H1 (cell line): ENCODE results near the gene GNAQ.

Experiments
- ASH2L ChIP-seq: fragments of 200-600, 300-600 bp; sonication (generic); IDR thresholded peaks from one replicate; pipeline ENCODE4 v1.7.1; 2017; ENCODE audit warnings: low read length
- CHD1 ChIP-seq: IDR thresholded peaks from 2 replicates; pipeline ENCODE4 v1.6.1; 2012; ENCODE audit warnings: low read depth, low read length, improper control_type of control experiment
- CHD2 ChIP-seq: IDR thresholded peaks from 2 replicates; pipeline ENCODE4 v1.6.1; 2012; ENCODE audit warnings: low read length, improper control_type of control experiment
- CTCF ChIP-seq, 3 experiments: IDR thresholded peaks; 1 replicate in 2 of 3; 2 replicates in 1 of 3; pipeline versions ENCODE4 v1.5.1 to v1.6.1; 2011; ENCODE audit warnings: low read length in 3 of 3, mild to moderate bottlenecking in 3 of 3, inconsistent platforms in 2 of 3, low read depth in 1 of 3, moderate library complexity in 1 of 3; ENCODE audit not compliant: insufficient read depth in 1 of 3; ENCODE audit errors: control extremely low read depth in 1 of 3
- GABPA ChIP-seq: IDR thresholded peaks from 2 replicates; pipeline ENCODE4 v1.6.1; 2011; ENCODE audit warnings: mild to moderate bottlenecking, low read length, moderate library complexity, borderline replicate concordance; ENCODE audit not compliant: insufficient read depth
- SIN3A ChIP-seq, 2 experiments: IDR thresholded peaks in 1 of 2; conservative IDR thresholded peaks in 1 of 2; 2 replicates each; pipeline ENCODE4 v1.6.1; 2011 to 2012; ENCODE audit warnings: low read length in 2 of 2, improper control_type of control experiment in 1 of 2, low read depth in 1 of 2, mild to moderate bottlenecking in 1 of 2
- SRF ChIP-seq: IDR thresholded peaks from 2 replicates; pipeline ENCODE4 v1.6.1; 2011; ENCODE audit warnings: mild to moderate bottlenecking, low read depth, low read length, moderate library complexity

GRCh38 chr9:77819657-77820056, 212.0 kb downstream of the GNAQ start:
- TF ChIP-seq CTCF (IDR thresholded peaks at IDR 0.05; ENCODE audit: control extremely low read depth in 1 of 3, insufficient read depth in 1 of 3, low read depth in 1 of 3, low read length in 3 of 3) (no peak), SRF (no peak), GABPA (no peak), CHD1 (no peak), SIN3A (conservative IDR thresholded peaks at IDR 0.05 in 1 of 2, IDR thresholded peaks at IDR 0.05 in 1 of 2; ENCODE audit: low read depth in 1 of 2, low read length in 2 of 2) (no peak), CHD2 (no peak), ASH2L (no peak)
